Lung (tissue), 12 donors: ENCODE data around the gene FOXE3. TPM values are rescaled to one million over a fixed set of nuclear protein-coding genes. Genes with fewer than 3 reads are reported as not detected.
A peak's percentile ranks its signal among the peaks of the same experiment; 100 is the strongest.

Source experiments
- ATAC-seq: fragments of 200-7000 bp; cut with Tn5 transposase; one replicate; pipeline ENCODE4 v1.9.1; 2020; ENCODE audit warnings: moderate number of reproducible peaks; ENCODE audit not compliant: insufficient read depth, low FRiP score
- DNase-seq, 3 donors: peaks; one replicate each; pipeline ENCODE4 v3.0.0-alpha.2; 2013 to 2017
- H3K27ac ChIP-seq, 2 donors: one replicate each; pipeline ENCODE4 v1.5.1; 2013; ENCODE audit warnings: mild to moderate bottlenecking in 2 of 2, moderate library complexity in 2 of 2, control low read depth in 1 of 2, inconsistent platforms in 1 of 2, low read depth in 1 of 2, low read length in 1 of 2
- H3K27me3 ChIP-seq, 3 donors: one replicate each; pipeline ENCODE4 v1.5.1; 2013; ENCODE audit warnings: low read length in 2 of 3; ENCODE audit not compliant: control insufficient read depth in 3 of 3, insufficient read depth in 3 of 3
- H3K36me3 ChIP-seq, 4 donors: one replicate each; pipeline ENCODE4 v1.5.1; 2013; ENCODE audit warnings: low read length in 4 of 4, mild to moderate bottlenecking in 1 of 4, moderate library complexity in 1 of 4; ENCODE audit not compliant: control insufficient read depth in 4 of 4, insufficient read depth in 4 of 4
- H3K4me1 ChIP-seq, 5 donors: one replicate each; pipeline ENCODE4 v1.5.1; 2013; ENCODE audit warnings: low read length in 5 of 5, mild to moderate bottlenecking in 2 of 5, moderate library complexity in 1 of 5; ENCODE audit not compliant: control insufficient read depth in 5 of 5, insufficient read depth in 5 of 5
- H3K4me3 ChIP-seq: one replicate; pipeline ENCODE4 v1.5.1; 2013; ENCODE audit warnings: mild to moderate bottlenecking, control low read depth, moderate library complexity
- H3K9ac ChIP-seq, 2 donors: one replicate each; pipeline ENCODE4 v1.5.1; 2013; ENCODE audit warnings: low read length in 2 of 2, control low read depth in 1 of 2; ENCODE audit not compliant: insufficient read depth in 1 of 2
- H3K9me3 ChIP-seq, 4 donors: one replicate each; pipeline ENCODE4 v1.5.1; 2013; ENCODE audit warnings: low read length in 3 of 4, mild to moderate bottlenecking in 1 of 4, moderate library complexity in 1 of 4; ENCODE audit not compliant: control insufficient read depth in 4 of 4, insufficient read depth in 3 of 4
- CTCF ChIP-seq: IDR thresholded peaks from 2 replicates; pipeline ENCODE4 v1.5.1; 2012; ENCODE audit warnings: mild to moderate bottlenecking; ENCODE audit errors: control extremely low read depth, extremely low read depth
- WGBS, 2 donors: extraction: QIAGEN DNeasy Blood & Tissue Kit; methylation state at CpG; one replicate each; pipeline ENCODE4 v1.1.7; 2013; 5-methylcytosine and 5-hydroxymethylcytosine counted together
- polyA plus RNA-seq, 2 donors: library from polyadenylated mRNA; stranded (reverse); fragments of 200-250 nt; gene quantifications; one replicate each; pipeline ENCODE4 v1.2.1, GENCODE V29; 2013
- total RNA-seq, 2 donors: library from RNA; depleted of rRNA in 1 of 2; stranded (reverse); fragments of >200 nt in 1 of 2; gene quantifications; one replicate each; pipeline ENCODE4 v1.2.1, GENCODE V29; 2014 to 2021
- donor health status: control.
- donor health status: control.
- donor health status: Bipolar disorder and iron deficiency.
- donor health status: healthy.
- donor health status: DM: yes; HTN: yes; CAD: no.

FOXE3 gene
- total and polyA plus RNA-seq, 4 donors, result 0.01 TPM; not detected in 3

- Histone ChIP-seq H3K36me3 (no peaks in the 10 kb centered on the region), H3K4me1 (peaks cover 0 to 18% (median 10%) of the 10 kb centered on the region in 5 donors), H3K27me3 (peaks cover 0 to 80% (median 75%) of the 10 kb centered on the region in 3 donors), H3K27ac (no peak overlapping the region), H3K9me3 (no peaks in the 10 kb centered on the region), H3K9ac (no peak overlapping the region), H3K4me3 (no peak overlapping the region)
- ATAC-seq (no peak), DNase-seq (no peak)
- TF ChIP-seq CTCF, result no peak
- 24 to 30% methylated on average over 4 of the region's 4 CpGs for WGBS, 2 donors
These were observed 32.6 kb downstream of the FOXE3 start for GRCh38 chr1:47448462-47449222.

GRCh38 chr1:47449822-47450552, 33.9 kb downstream of the FOXE3 start:
- no peak overlapping the region for H3K27ac ChIP-seq
- no peaks in the 10 kb centered on the region for H3K9me3 ChIP-seq
- no peak overlapping the region for H3K4me3 ChIP-seq
- H3K36me3 ChIP-seq, result no peaks in the 10 kb centered on the region
- TF ChIP-seq CTCF, result peak; percentile 18
- WGBS, 2 donors, result 9 to 10% methylated on average over 36 of the region's 36 CpGs
- DNase-seq (peak; percentile 62 to 71 (median 67)), ATAC-seq (no peak)
- peaks cover 0 to 66% (median 62%) of the 10 kb centered on the region in 3 donors for H3K27me3 ChIP-seq
- H3K9ac ChIP-seq, result no peak overlapping the region
- peaks cover 0 to 9% (median 3%) of the 10 kb centered on the region in 5 donors for H3K4me1 ChIP-seq

DNA sequence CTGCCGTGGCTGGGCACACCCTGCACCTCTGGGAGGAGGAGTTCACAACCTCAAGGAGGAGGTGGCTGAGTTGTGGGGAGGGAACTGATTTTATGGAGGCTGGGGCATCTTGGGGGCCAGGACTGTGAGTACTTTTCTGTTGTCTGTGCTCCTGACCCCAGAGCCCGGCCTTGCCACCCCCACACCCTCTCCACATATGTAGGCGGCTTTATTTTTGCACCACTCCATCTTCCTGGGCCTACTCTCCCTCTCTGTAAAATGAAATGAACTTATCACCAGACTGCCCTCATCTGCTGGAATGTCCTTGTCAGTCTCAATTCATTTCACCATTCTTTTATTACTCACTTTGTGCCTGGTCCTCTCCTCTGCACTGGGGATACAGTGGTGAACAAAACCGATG, 34.5 kb downstream of the FOXE3 start:
- DNase-seq, result no peak
- Histone ChIP-seq H3K4me1 (peaks cover 0 to 6% (median 3%) of the 10 kb centered on the region in 5 donors), H3K9me3 (no peaks in the 10 kb centered on the region), H3K27me3 (peaks cover 0 to 61% (median 59%) of the 10 kb centered on the region in 3 donors), H3K4me3 (no peak overlapping the region), H3K9ac (no peak overlapping the region), H3K27ac (no peak overlapping the region), H3K36me3 (no peaks in the 10 kb centered on the region)
- TF ChIP-seq CTCF, result no peak
- no peak for ATAC-seq
- 59 to 60% methylated on average over 4 of the region's 4 CpGs for WGBS, 2 donors
